GM12878 (cell line): ENCODE results near the gene IAPP. TPM values are rescaled to one million over a fixed set of nuclear protein-coding genes. Genes with fewer than 3 reads are reported as not detected.

Experiments
- ATAC-seq: fragments of 200-7000 bp; cut with Tn5 transposase; 3 replicates; pipeline ENCODE4 v1.9.1; 2020; ENCODE audit warnings: mild to moderate bottlenecking, moderate library complexity
- BruUV-seq: library from RNA; stranded (reverse); fragments of 400-500 nt; replicated peaks from 2 replicates; lab custom pipeline; 2021; lab: Mats Ljungman, UMichigan
- CTCF ChIA-PET: fragments of 300-600 bp; sonication (Branson Sonifier 250); formaldehyde crosslinking; extraction: SDS; loops from one replicate; lab custom pipeline; 2021; ENCODE audit warnings: inconsistent platforms; lab: Yijun Ruan, JAX
- POLR2A ChIA-PET: fragments of 350-600 bp; formaldehyde crosslinking; extraction: SDS; loops from one replicate; lab custom pipeline; 2021; ENCODE audit warnings: inconsistent platforms; lab: Charles Lee
- RAD21 ChIA-PET: fragments of 300-600 bp; sonication (Branson Sonifier 250); formaldehyde crosslinking; loops from one replicate; lab custom pipeline; 2023; ENCODE audit warnings: antibody characterized with exemption; ENCODE audit not compliant: unreplicated experiment; lab: Charles Lee
- SMC1A ChIA-PET: fragments of 300-600 bp; sonication (Branson Sonifier 250); formaldehyde crosslinking; loops from one replicate; lab custom pipeline; 2023; ENCODE audit not compliant: unreplicated experiment, uncharacterized antibody; lab: Charles Lee
- DNase-seq: peaks from one replicate; pipeline ENCODE4 v3.0.0-alpha.2; 2011; ENCODE audit warnings: low read depth, low spot score
- FAIRE-seq: peaks from 3 replicates; lab custom pipeline; 2011; peaks lifted over from hg19 to GRCh38; lab: Jason Lieb, UNC
- H2AFZ ChIP-seq: 2 replicates; pipeline ENCODE4 v1.6.0; 2011; ENCODE audit warnings: low read depth, low read length, control low read depth; ENCODE audit not compliant: control insufficient read depth
- H3K27ac ChIP-seq: 2 replicates; pipeline ENCODE4 v1.5.1; 2011; ENCODE audit warnings: control low read depth; ENCODE audit not compliant: control insufficient read depth, insufficient read depth
- H3K27me3 ChIP-seq, 2 experiments: replicated peaks in 1 of 2; 2 replicates each; pipeline versions ENCODE4 v1.6.0 to v1.6.1; 2011; ENCODE audit warnings: low read length in 1 of 2; ENCODE audit not compliant: control insufficient read depth in 2 of 2, insufficient read depth in 2 of 2
- H3K36me3 ChIP-seq, 2 experiments: 2 replicates each; pipeline ENCODE4 v1.5.1; 2011; ENCODE audit warnings: low read length in 1 of 2; ENCODE audit not compliant: control insufficient read depth in 2 of 2, insufficient read depth in 2 of 2
- H3K4me1 ChIP-seq: 2 replicates; pipeline ENCODE4 v1.6.1; 2011; ENCODE audit warnings: mild to moderate bottlenecking, low read length, moderate library complexity, mixed read lengths; ENCODE audit not compliant: control insufficient read depth, insufficient read depth
- H3K4me2 ChIP-seq: 2 replicates; pipeline ENCODE4 v1.6.0; 2011; ENCODE audit warnings: control low read depth; ENCODE audit not compliant: control insufficient read depth, insufficient read depth
- H3K4me3 ChIP-seq: fragments of 200-600 bp; sonication (generic); 2 replicates; pipeline ENCODE4 v1.5.1; 2016
- H3K79me2 ChIP-seq: 2 replicates; pipeline ENCODE4 v1.6.0; 2011; ENCODE audit warnings: low read length; ENCODE audit not compliant: control insufficient read depth, insufficient read depth
- H3K9ac ChIP-seq: 2 replicates; pipeline ENCODE4 v1.8.0; 2011; ENCODE audit warnings: low read length, control low read depth, mixed read lengths; ENCODE audit not compliant: control insufficient read depth, insufficient read depth
- H3K9me3 ChIP-seq: replicated peaks from 3 replicates; pipeline ENCODE4 v1.5.1; 2011; ENCODE audit warnings: mild to moderate bottlenecking, low read length; ENCODE audit not compliant: control insufficient read depth, insufficient read depth
- H4K20me1 ChIP-seq: 2 replicates; pipeline ENCODE4 v1.6.0; 2011; ENCODE audit not compliant: control insufficient read depth, insufficient read depth
- BHLHE40 ChIP-seq, 2 experiments: fragments of 450-650 bp in 1 of 2; IDR thresholded peaks; 2 replicates each; pipeline ENCODE4 v1.6.1; 2011 to 2017; ENCODE audit warnings: low read depth in 2 of 2, borderline replicate concordance in 1 of 2, improper control_type of control experiment in 1 of 2, low read length in 1 of 2, mild to moderate bottlenecking in 1 of 2
- EP300 ChIP-seq, 2 experiments: fragments of 150-350 bp in 1 of 2; IDR thresholded peaks; 2 replicates each; pipeline ENCODE4 v1.6.1; 2011 to 2012; ENCODE audit warnings: low read depth in 2 of 2, low read length in 2 of 2, borderline replicate concordance in 1 of 2, improper control_type of control experiment in 1 of 2, inconsistent platforms in 1 of 2; ENCODE audit not compliant: control insufficient read depth in 1 of 2
- ESRRA ChIP-seq: IDR thresholded peaks from 2 replicates; pipeline ENCODE4 v1.6.1; 2012; ENCODE audit warnings: mild to moderate bottlenecking, low read length, improper control_type of control experiment
- FOXM1 ChIP-seq: IDR thresholded peaks from 2 replicates; pipeline ENCODE4 v1.6.1; 2012; ENCODE audit warnings: low read depth, mild to moderate bottlenecking, inconsistent platforms, low read length, moderate library complexity
- KAT2A ChIP-seq: conservative IDR thresholded peaks from 2 replicates; pipeline ENCODE4 v1.6.1; 2011; ENCODE audit warnings: low read depth, low read length; ENCODE audit not compliant: control insufficient read depth
- KLF5 ChIP-seq: fragments of 450-650 bp; IDR thresholded peaks from 2 replicates; pipeline ENCODE4 v1.6.1; 2014; ENCODE audit warnings: mild to moderate bottlenecking; ENCODE audit not compliant: partially characterized antibody
- NRF1 ChIP-seq: conservative IDR thresholded peaks from 2 replicates; pipeline ENCODE4 v1.6.1; 2011; ENCODE audit warnings: mild to moderate bottlenecking, low read depth, low read length, improper control_type of control experiment
- PBX3 ChIP-seq: IDR thresholded peaks from 2 replicates; pipeline ENCODE4 v1.6.1; 2011; ENCODE audit warnings: mild to moderate bottlenecking, low read depth, low read length, moderate library complexity; ENCODE audit not compliant: insufficient replicate concordance
- PML ChIP-seq: IDR thresholded peaks from 2 replicates; pipeline ENCODE4 v1.6.1; 2012; ENCODE audit warnings: low read length, inconsistent platforms
- RAD21 ChIP-seq: IDR thresholded peaks from 2 replicates; pipeline ENCODE4 v1.6.1; 2011; ENCODE audit warnings: mild to moderate bottlenecking, low read depth, low read length, moderate library complexity; ENCODE audit not compliant: insufficient read depth
- RUNX3 ChIP-seq: IDR thresholded peaks from 2 replicates; pipeline ENCODE4 v1.6.1; 2012; ENCODE audit warnings: low read length, inconsistent platforms
- SREBF2 ChIP-seq: IDR thresholded peaks from 2 replicates; pipeline ENCODE4 v1.6.1; 2012; ENCODE audit warnings: mild to moderate bottlenecking, low read length
- TBL1XR1 ChIP-seq: IDR thresholded peaks from 2 replicates; pipeline ENCODE4 v1.6.1; 2012; ENCODE audit warnings: low read depth, low read length, improper control_type of control experiment
- ZBTB40 ChIP-seq: fragments of 450-650 bp; IDR thresholded peaks from 2 replicates; pipeline ENCODE4 v1.6.1; 2016; ENCODE audit warnings: mild to moderate bottlenecking, moderate library complexity, borderline replicate concordance
- ZNF207 ChIP-seq: fragments of 450-650 bp; IDR thresholded peaks from 2 replicates; pipeline ENCODE4 v1.6.1; 2014; ENCODE audit warnings: antibody characterized with exemption, mild to moderate bottlenecking, borderline replicate concordance
- WGBS: methylation state at CpG from one replicate; pipeline ENCODE4 v1.1.6; 2016; ENCODE audit warnings: low lambda C conversion rate; ENCODE audit not compliant: insufficient replicate concordance, insufficient coverage; ENCODE audit errors: missing lambda C conversion rate; 5-methylcytosine and 5-hydroxymethylcytosine counted together
- in situ Hi-C: fragments of 300-500 bp; cut with MboI; formaldehyde crosslinking; loops from 9 replicates; pipeline ENCODE4 v1.14.3; 2018; ENCODE audit warnings: mixed read lengths
- intact Hi-C: fragments of 100-400 bp; cut with micrococcal nuclease; formaldehyde crosslinking; loops from one replicate; pipeline ENCODE4 v1.14.2; 2022; ENCODE audit not compliant: unreplicated experiment
- polyA plus RNA-seq, 11 experiments: library from polyadenylated mRNA; depleted of rRNA in 4 of 11; unstranded in 6 of 11; stranded (reverse) in 5 of 11; fragments of >200 nt; fragmentation: Nextera tagmentation in 4 of 11; fragmentation: Illumina TruSeq in 1 of 11; extraction: Ambion mirVana in 4 of 11; extraction: Trizol in 1 of 11; gene quantifications; 1 replicate in 1 of 11; 2 replicates in 10 of 11; pipeline versions ENCODE4 v1.2.1 to v1.2.3, GENCODE V29; 2011 to 2016; ENCODE audit warnings: inconsistent platforms in 2 of 11, missing spikeins in 2 of 11, low read depth in 1 of 11
- total RNA-seq, 4 experiments: library from RNA; depleted of rRNA in 3 of 4; stranded (reverse); fragments of >200 nt in 3 of 4; fragmentation: Illumina TruSeq in 1 of 4; extraction: Trizol in 1 of 4; gene quantifications; 2 replicates each; pipeline versions ENCODE4 v1.2.1 to v1.2.3, GENCODE V29; 2013 to 2021
- TF ChIP-seq, protein P1 (sequence below): fragments of 450-650 bp; IDR thresholded peaks from 2 replicates; pipeline ENCODE4 v1.6.1; 2017; ENCODE audit warnings: borderline replicate concordance
- TF ChIP-seq, protein P2 (sequence below): fragments of 450-650 bp; IDR thresholded peaks from 2 replicates; pipeline ENCODE4 v1.6.1; 2014; ENCODE audit warnings: mild to moderate bottlenecking

IAPP gene
- total and polyA plus RNA-seq, 10 of the 15 experiments (the other 5 are each of a cell fraction or from before 2014, with no cell fraction given), result not detected

DNA sequence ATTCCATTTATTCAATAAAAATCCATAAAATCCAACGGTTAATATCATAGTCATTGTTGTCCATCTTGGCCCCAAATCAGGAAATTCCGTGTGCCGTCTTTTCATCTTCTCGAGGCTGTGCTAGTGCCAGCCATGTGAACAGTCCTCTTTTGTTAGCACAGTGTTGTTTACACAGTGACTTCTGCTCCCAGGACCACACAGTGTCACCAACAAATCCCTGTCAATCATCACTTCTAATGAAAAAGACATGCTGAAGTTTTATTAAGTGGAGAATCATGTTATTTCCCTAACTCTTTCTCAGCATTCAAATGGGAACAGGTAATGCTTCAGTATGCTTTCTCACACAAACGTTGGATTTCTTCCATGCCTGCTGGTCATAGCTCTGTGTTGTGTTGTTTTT lies 36.0 kb upstream of the IAPP start:
- Histone ChIP-seq H3K27me3 (no peaks in the 10 kb centered on the region), H3K9ac (no peak overlapping the region), H4K20me1 (no peaks in the 10 kb centered on the region), H3K79me2 (no peaks in the 10 kb centered on the region), H2AFZ (no peak overlapping the region), H3K27ac (no peak overlapping the region), H3K4me1 (no peaks in the 10 kb centered on the region), H3K4me3 (no peak overlapping the region), H3K36me3 (no peaks in the 10 kb centered on the region), H3K4me2 (no peak overlapping the region), H3K9me3 (no peaks in the 10 kb centered on the region)
- FAIRE-seq, result no peak
- RAD21 ChIA-PET, result no interaction called here
- POLR2A ChIA-PET, result no interaction called here
- no peak for DNase-seq
- intact Hi-C loops (no loop called here), in situ Hi-C loops (no loop called here)
- CTCF ChIA-PET, result interaction anchor here (0.6 kb wide), 1 partner anchor 93 kb away, joined by 4 read pairs; no protein-coding TSS in a partner anchor
- TF ChIP-seq RAD21 (no peak), PBX3 (no peak), RUNX3 (no peak), EP300 (IDR thresholded peaks at IDR 0.05; ENCODE audit: borderline replicate concordance in 1 of 2, control insufficient read depth in 1 of 2, low read depth in 2 of 2, low read length in 2 of 2) (no peak), TBL1XR1 (no peak), ZNF207 (no peak), ESRRA (no peak), KLF5 (no peak), PML (no peak), KAT2A (no peak), BHLHE40 (IDR thresholded peaks at IDR 0.05; ENCODE audit: borderline replicate concordance in 1 of 2, low read depth in 2 of 2, low read length in 1 of 2) (no peak), NRF1 (no peak), SREBF2 (no peak), ZBTB40 (no peak), FOXM1 (no peak)
- TF ChIP-seq, protein P1, sequence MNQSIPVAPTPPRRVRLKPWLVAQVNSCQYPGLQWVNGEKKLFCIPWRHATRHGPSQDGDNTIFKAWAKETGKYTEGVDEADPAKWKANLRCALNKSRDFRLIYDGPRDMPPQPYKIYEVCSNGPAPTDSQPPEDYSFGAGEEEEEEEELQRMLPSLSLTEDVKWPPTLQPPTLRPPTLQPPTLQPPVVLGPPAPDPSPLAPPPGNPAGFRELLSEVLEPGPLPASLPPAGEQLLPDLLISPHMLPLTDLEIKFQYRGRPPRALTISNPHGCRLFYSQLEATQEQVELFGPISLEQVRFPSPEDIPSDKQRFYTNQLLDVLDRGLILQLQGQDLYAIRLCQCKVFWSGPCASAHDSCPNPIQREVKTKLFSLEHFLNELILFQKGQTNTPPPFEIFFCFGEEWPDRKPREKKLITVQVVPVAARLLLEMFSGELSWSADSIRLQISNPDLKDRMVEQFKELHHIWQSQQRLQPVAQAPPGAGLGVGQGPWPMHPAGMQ, result no peak
- TF ChIP-seq, protein P2, sequence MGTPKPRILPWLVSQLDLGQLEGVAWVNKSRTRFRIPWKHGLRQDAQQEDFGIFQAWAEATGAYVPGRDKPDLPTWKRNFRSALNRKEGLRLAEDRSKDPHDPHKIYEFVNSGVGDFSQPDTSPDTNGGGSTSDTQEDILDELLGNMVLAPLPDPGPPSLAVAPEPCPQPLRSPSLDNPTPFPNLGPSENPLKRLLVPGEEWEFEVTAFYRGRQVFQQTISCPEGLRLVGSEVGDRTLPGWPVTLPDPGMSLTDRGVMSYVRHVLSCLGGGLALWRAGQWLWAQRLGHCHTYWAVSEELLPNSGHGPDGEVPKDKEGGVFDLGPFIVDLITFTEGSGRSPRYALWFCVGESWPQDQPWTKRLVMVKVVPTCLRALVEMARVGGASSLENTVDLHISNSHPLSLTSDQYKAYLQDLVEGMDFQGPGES, result no peak
- WGBS, result 15% methylated on average over 5 of the region's 5 CpGs
- SMC1A ChIA-PET, result no interaction called here
- ATAC-seq, result no peak
- BruUV-seq, result no TSS peak
